WI38 (cell line): Measurements from ENCODE around the gene TDP2.
"Not testable (repeated sequence)": the region's sequence is repeated elsewhere in the genome, so short reads cannot be mapped to it uniquely, and the experiment has no call there.

Experiments used
- H3K4me3 ChIP-seq: 2 replicates; pipeline ENCODE4 v1.5.1; 2011; ENCODE audit warnings: low read depth, mild to moderate bottlenecking, control low read depth, low read length
- CTCF ChIP-seq: IDR thresholded peaks from 2 replicates; pipeline ENCODE4 v1.5.1; 2012; ENCODE audit warnings: low read depth, mild to moderate bottlenecking, control low read depth, low read length

The TDP2 gene

GRCh38 chr6:24664046-24664987 lies 2.4 kb downstream of the TDP2 start:
- no peak overlapping the region for H3K4me3 ChIP-seq

GRCh38 chr6:24663189-24663588 lies 3.5 kb downstream of the TDP2 start:
- no peak overlapping the region for H3K4me3 ChIP-seq
- no peak for TF ChIP-seq CTCF

More at GRCh38 chr6:24664046-24664987, 2.4 kb downstream of the TDP2 start:
- TF ChIP-seq CTCF = no peak

- H3K4me3 ChIP-seq = no peak overlapping the region
- no peak for TF ChIP-seq CTCF
These were observed 4.5 kb downstream of the TDP2 start for GRCh38 chr6:24662236-24662635.

GRCh38 chr6:24661759-24662158 lies 4.9 kb downstream of the TDP2 start:
- not testable (repeated sequence) for H3K4me3 ChIP-seq

GRCh38 chr6:24660105-24660504 lies 6.6 kb downstream of the TDP2 start:
- TF ChIP-seq CTCF = no peak
- no peak overlapping the region for H3K4me3 ChIP-seq

- no peak overlapping the region for H3K4me3 ChIP-seq
These were observed 7.1 kb downstream of the TDP2 start for GRCh38 chr6:24659561-24659960.

More at GRCh38 chr6:24659561-24659960, 7.1 kb downstream of the TDP2 start:
- TF ChIP-seq CTCF = no peak
